Measurements from ENCODE around the gene DCDC2B. TPM values are rescaled to one million over a fixed set of nuclear protein-coding genes. Genes with fewer than 3 reads are reported as not detected.

The DCDC2B gene
- total RNA-seq, 5 donors from 2014 or later (not counting 1 experiment from before 2014, with no cell fraction given) = 0.18 TPM; not detected in 4

GRCh38 chr1:32181563-32181962 lies 27.3 kb upstream of the DCDC2B start:
- POLR2A ChIA-PET = no interaction called here
- 93% methylated on average over 3 of the region's 5 CpGs for WGBS (ENCODE audit: insufficient coverage)
- peaks cover 35% of the 10 kb centered on the region for H3K36me3 Mint-ChIP-seq

GRCh38 chr1:32182060-32182459 lies 26.8 kb upstream of the DCDC2B start:
- peaks cover 37% of the 10 kb centered on the region for H3K36me3 Mint-ChIP-seq

More at GRCh38 chr1:32181563-32181962, 27.3 kb upstream of the DCDC2B start:
- Mint-ChIP-seq H3K9me3 (no peaks in the 10 kb centered on the region), H3K4me1 (peaks cover 52 to 53% (median 53%) of the 10 kb centered on the region in 3 donors), H3K27ac (peak overlapping the region; percentile 37 to 63), H3K4me3 (peak overlapping the region; percentile 87 to 93 (median 90)), H3K27me3 (no peaks in the 10 kb centered on the region)
- no peak for DNase-seq
- H3K27ac ChIP-seq (ENCODE audit: low read length) = no peak overlapping the region
- H3K27me3 ChIP-seq (replicated peaks in 1 of 2; ENCODE audit: control insufficient read depth in 2 of 2, extremely low read depth in 1 of 2, insufficient read depth in 2 of 2, low read length in 1 of 2) = no peaks in the 10 kb centered on the region
- peaks cover 7 to 39% of the 10 kb centered on the region in 2 experiments for H3K4me1 ChIP-seq (ENCODE audit: control insufficient read depth in 1 of 2, extremely low read depth in 1 of 2, insufficient read depth in 2 of 2, low read length in 2 of 2)
- no peak overlapping the region for H3K4me3 ChIP-seq (ENCODE audit: control insufficient read depth in 1 of 2, extremely low read depth in 1 of 2, low read length in 1 of 2)
- no peaks in the 10 kb centered on the region for H3K9me3 ChIP-seq
- ATAC-seq (replicated peaks in 1 of 4) = no peak
- CTCF ChIA-PET = interaction anchor here in 1 of 2 donors (1.1 kb wide), 1 partner anchor 70 kb away, joined by 6 read pairs; no protein-coding TSS in a partner anchor
- H3K36me3 ChIP-seq (ENCODE audit: control insufficient read depth in 2 of 2, extremely low read depth in 1 of 2, insufficient read depth in 1 of 2, low read length in 1 of 2) = peaks cover 7 to 36% of the 10 kb centered on the region in 2 donors

GRCh38 chr1:32184650-32185049 lies 24.2 kb upstream of the DCDC2B start:
- no peak overlapping the region for H3K27ac ChIP-seq (ENCODE audit: low read length)
- POLR2A ChIA-PET = no interaction called here
- CTCF ChIA-PET = interaction anchor here in 1 of 2 donors (0.6 to 1.0 kb wide), 2 partner anchors 31 to 205 kb away, joined by 3 read pairs; no protein-coding TSS in a partner anchor
- Mint-ChIP-seq H3K36me3 (peaks cover 56% of the 10 kb centered on the region), H3K4me3 (no peak overlapping the region), H3K4me1 (peaks cover 47 to 54% (median 50%) of the 10 kb centered on the region in 3 donors), H3K9me3 (no peaks in the 10 kb centered on the region), H3K27ac (no peak overlapping the region), H3K27me3 (no peaks in the 10 kb centered on the region)
- no peak overlapping the region for H3K4me3 ChIP-seq (ENCODE audit: control insufficient read depth in 1 of 2, extremely low read depth in 1 of 2, low read length in 1 of 2)
- H3K4me1 ChIP-seq (ENCODE audit: control insufficient read depth in 1 of 2, extremely low read depth in 1 of 2, insufficient read depth in 2 of 2, low read length in 2 of 2) = peaks cover 7 to 32% of the 10 kb centered on the region in 2 experiments
- DNase-seq (no peak), ATAC-seq (replicated peaks in 1 of 4) (no peak)
- H3K36me3 ChIP-seq (ENCODE audit: control insufficient read depth in 2 of 2, extremely low read depth in 1 of 2, insufficient read depth in 1 of 2, low read length in 1 of 2) = peaks cover 13 to 64% of the 10 kb centered on the region in 2 donors
- H3K9me3 ChIP-seq = no peaks in the 10 kb centered on the region
- no peaks in the 10 kb centered on the region for H3K27me3 ChIP-seq (replicated peaks in 1 of 2; ENCODE audit: control insufficient read depth in 2 of 2, extremely low read depth in 1 of 2, insufficient read depth in 2 of 2, low read length in 1 of 2)

More at GRCh38 chr1:32182060-32182459, 26.8 kb upstream of the DCDC2B start:
- H3K36me3 ChIP-seq (ENCODE audit: control insufficient read depth in 2 of 2, extremely low read depth in 1 of 2, insufficient read depth in 1 of 2, low read length in 1 of 2) = peaks cover 7 to 40% of the 10 kb centered on the region in 2 donors
- POLR2A ChIA-PET = no interaction called here
- H3K9me3 Mint-ChIP-seq = no peaks in the 10 kb centered on the region
- 84% methylated on average over 6 of the region's 6 CpGs for WGBS (ENCODE audit: insufficient coverage)
- no peaks in the 10 kb centered on the region for H3K27me3 Mint-ChIP-seq
- no peak overlapping the region for H3K27ac Mint-ChIP-seq
- DNase-seq (no peak), ATAC-seq (replicated peaks in 1 of 4) (no peak)
- H3K27ac ChIP-seq (ENCODE audit: low read length) = no peak overlapping the region
- no peaks in the 10 kb centered on the region for H3K9me3 ChIP-seq
- no peaks in the 10 kb centered on the region for H3K27me3 ChIP-seq (replicated peaks in 1 of 2; ENCODE audit: control insufficient read depth in 2 of 2, extremely low read depth in 1 of 2, insufficient read depth in 2 of 2, low read length in 1 of 2)
- H3K4me3 Mint-ChIP-seq = peak overlapping the region in 2 of 3 donors; percentile 29 to 90
- no peak overlapping the region for H3K4me3 ChIP-seq (ENCODE audit: control insufficient read depth in 1 of 2, extremely low read depth in 1 of 2, low read length in 1 of 2)
- H3K4me1 Mint-ChIP-seq = peaks cover 53 to 54% (median 54%) of the 10 kb centered on the region in 3 donors
- H3K4me1 ChIP-seq (ENCODE audit: control insufficient read depth in 1 of 2, extremely low read depth in 1 of 2, insufficient read depth in 2 of 2, low read length in 2 of 2) = peaks cover 7 to 39% of the 10 kb centered on the region in 2 experiments
- CTCF ChIA-PET = interaction anchor here in 1 of 2 donors (0.7 to 1.1 kb wide), 2 partner anchors 59 to 70 kb away, joined by 5 to 6 read pairs; no protein-coding TSS in a partner anchor

GRCh38 chr1:32186077-32186476 lies 22.8 kb upstream of the DCDC2B start:
- ATAC-seq (replicated peaks in 1 of 4) (no peak), DNase-seq (no peak)
- H3K4me1 ChIP-seq (ENCODE audit: control insufficient read depth in 1 of 2, extremely low read depth in 1 of 2, insufficient read depth in 2 of 2, low read length in 2 of 2) = peaks cover 4 to 21% of the 10 kb centered on the region in 2 experiments
- ChIA-PET POLR2A (interaction anchor here in 1 of 2 donors (0.5 kb wide), 1 partner anchor 62 kb away, joined by 4 read pairs; no protein-coding TSS in a partner anchor), CTCF (interaction anchor here (0.6 to 0.7 kb wide), 2 partner anchors 104 to 120 kb away, joined by 3 read pairs; no protein-coding TSS in a partner anchor)
- H3K27me3 ChIP-seq (replicated peaks in 1 of 2; ENCODE audit: control insufficient read depth in 2 of 2, extremely low read depth in 1 of 2, insufficient read depth in 2 of 2, low read length in 1 of 2) = no peaks in the 10 kb centered on the region
- H3K4me3 ChIP-seq (ENCODE audit: control insufficient read depth in 1 of 2, extremely low read depth in 1 of 2, low read length in 1 of 2) = no peak overlapping the region
- peaks cover 64% of the 10 kb centered on the region for H3K36me3 Mint-ChIP-seq
- H3K27ac Mint-ChIP-seq = no peak overlapping the region
- no peaks in the 10 kb centered on the region for H3K9me3 ChIP-seq
- peaks cover 21 to 76% of the 10 kb centered on the region in 2 donors for H3K36me3 ChIP-seq (ENCODE audit: control insufficient read depth in 2 of 2, extremely low read depth in 1 of 2, insufficient read depth in 1 of 2, low read length in 1 of 2)
- peaks cover 37 to 41% (median 39%) of the 10 kb centered on the region in 3 donors for H3K4me1 Mint-ChIP-seq
- H3K27ac ChIP-seq (ENCODE audit: low read length) = no peak overlapping the region
- WGBS (ENCODE audit: insufficient coverage) = 80% methylated on average over 2 of the region's 2 CpGs
- H3K27me3 Mint-ChIP-seq = no peaks in the 10 kb centered on the region
- no peak overlapping the region for H3K4me3 Mint-ChIP-seq
- H3K9me3 Mint-ChIP-seq = no peaks in the 10 kb centered on the region

GRCh38 chr1:32186491-32186890 lies 22.4 kb upstream of the DCDC2B start:
- H3K27ac ChIP-seq (ENCODE audit: low read length) = no peak overlapping the region
- no peak for ATAC-seq (replicated peaks in 1 of 4)
- peaks cover 2 to 17% of the 10 kb centered on the region in 2 experiments for H3K4me1 ChIP-seq (ENCODE audit: control insufficient read depth in 1 of 2, extremely low read depth in 1 of 2, insufficient read depth in 2 of 2, low read length in 2 of 2)
- no peak overlapping the region for H3K4me3 ChIP-seq (ENCODE audit: control insufficient read depth in 1 of 2, extremely low read depth in 1 of 2, low read length in 1 of 2)
- ChIA-PET CTCF (interaction anchor here in 1 of 2 donors (0.6 kb wide), 1 partner anchor 119 kb away, joined by 3 read pairs; no protein-coding TSS in a partner anchor), POLR2A (interaction anchor here in 1 of 2 donors (0.7 kb wide), 1 partner anchor 125 kb away, joined by 4 read pairs; no protein-coding TSS in a partner anchor)
- DNase-seq = no peak
- H3K9me3 Mint-ChIP-seq = no peaks in the 10 kb centered on the region
- no peaks in the 10 kb centered on the region for H3K27me3 ChIP-seq (replicated peaks in 1 of 2; ENCODE audit: control insufficient read depth in 2 of 2, extremely low read depth in 1 of 2, insufficient read depth in 2 of 2, low read length in 1 of 2)
- no CpG with 5 or more reads among the region's 2 CpGs for WGBS (ENCODE audit: insufficient coverage)
- H3K27me3 Mint-ChIP-seq = no peaks in the 10 kb centered on the region
- peaks cover 64% of the 10 kb centered on the region for H3K36me3 Mint-ChIP-seq
- H3K4me1 Mint-ChIP-seq = peaks cover 32 to 37% (median 35%) of the 10 kb centered on the region in 3 donors
- peaks cover 25 to 76% of the 10 kb centered on the region in 2 donors for H3K36me3 ChIP-seq (ENCODE audit: control insufficient read depth in 2 of 2, extremely low read depth in 1 of 2, insufficient read depth in 1 of 2, low read length in 1 of 2)
- H3K9me3 ChIP-seq = no peaks in the 10 kb centered on the region
- H3K27ac Mint-ChIP-seq = no peak overlapping the region
- no peak overlapping the region for H3K4me3 Mint-ChIP-seq

- H3K9me3 Mint-ChIP-seq = no peaks in the 10 kb centered on the region
- no peaks in the 10 kb centered on the region for H3K27me3 Mint-ChIP-seq
- H3K9me3 ChIP-seq = no peaks in the 10 kb centered on the region
- H3K4me3 ChIP-seq (ENCODE audit: control insufficient read depth in 1 of 2, extremely low read depth in 1 of 2, low read length in 1 of 2) = no peak overlapping the region
- peaks cover 33 to 85% of the 10 kb centered on the region in 2 donors for H3K36me3 ChIP-seq (ENCODE audit: control insufficient read depth in 2 of 2, extremely low read depth in 1 of 2, insufficient read depth in 1 of 2, low read length in 1 of 2)
- H3K27me3 ChIP-seq (replicated peaks in 1 of 2; ENCODE audit: control insufficient read depth in 2 of 2, extremely low read depth in 1 of 2, insufficient read depth in 2 of 2, low read length in 1 of 2) = no peaks in the 10 kb centered on the region
- POLR2A ChIA-PET = interaction anchor here in 1 of 2 donors (0.6 kb wide), 1 partner anchor 34 kb away, joined by 3 read pairs; no protein-coding TSS in a partner anchor
- peaks cover 23 to 25% (median 24%) of the 10 kb centered on the region in 3 donors for H3K4me1 Mint-ChIP-seq
- no peak overlapping the region for H3K4me3 Mint-ChIP-seq
- WGBS (ENCODE audit: insufficient coverage) = 100% methylated on average over 8 of the region's 9 CpGs
- H3K4me1 ChIP-seq (ENCODE audit: control insufficient read depth in 1 of 2, extremely low read depth in 1 of 2, insufficient read depth in 2 of 2, low read length in 2 of 2) = peaks cover 0 to 6% of the 10 kb centered on the region in 2 experiments
- DNase-seq (no peak), ATAC-seq (replicated peaks in 1 of 4) (no peak)
- no peak overlapping the region for H3K27ac ChIP-seq (ENCODE audit: low read length)
- H3K36me3 Mint-ChIP-seq = peaks cover 68% of the 10 kb centered on the region
- H3K27ac Mint-ChIP-seq = no peak overlapping the region
- CTCF ChIA-PET = no interaction called here
Measured at GRCh38 chr1:32187850-32188249, 21.0 kb upstream of the DCDC2B start.

Measured in T-cell (primary cell).